DMS153 treated with DMSO at 0.1 percent for 48 hours (cell line): Measurements from ENCODE around the gene APBB2.

Source experiments
- DNase-seq: peaks from one replicate; lab custom pipeline; 2025; ENCODE audit not compliant: unreplicated experiment; lab: John Stamatoyannopoulos, UW

The APBB2 gene

GRCh38 chr4:40789771-40790170 lies 424.6 kb downstream of the APBB2 start:
- DNase-seq = no peak

GRCh38 chr4:40789031-40789430 lies 425.3 kb downstream of the APBB2 start:
- DNase-seq = no peak

GRCh38 chr4:40788331-40788730 lies 426.0 kb downstream of the APBB2 start:
- DNase-seq = no peak

- no peak for DNase-seq
Measured at GRCh38 chr4:40785727-40786126, 428.6 kb downstream of the APBB2 start.

GRCh38 chr4:40782876-40783275 lies 431.5 kb downstream of the APBB2 start:
- no peak for DNase-seq

GRCh38 chr4:40778090-40778489 lies 436.3 kb downstream of the APBB2 start:
- DNase-seq = no peak

GRCh38 chr4:40769266-40769665 lies 445.1 kb downstream of the APBB2 start:
- DNase-seq = no peak

- DNase-seq = no peak
Measured at GRCh38 chr4:40763228-40763716, 451.1 kb downstream of the APBB2 start.
